ENCODE data around the gene TMEM97.

GRCh38 chr17:28346199-28346580 is 27.2 kb downstream of the TMEM97 start:
- TF ChIP-seq, protein P1, sequence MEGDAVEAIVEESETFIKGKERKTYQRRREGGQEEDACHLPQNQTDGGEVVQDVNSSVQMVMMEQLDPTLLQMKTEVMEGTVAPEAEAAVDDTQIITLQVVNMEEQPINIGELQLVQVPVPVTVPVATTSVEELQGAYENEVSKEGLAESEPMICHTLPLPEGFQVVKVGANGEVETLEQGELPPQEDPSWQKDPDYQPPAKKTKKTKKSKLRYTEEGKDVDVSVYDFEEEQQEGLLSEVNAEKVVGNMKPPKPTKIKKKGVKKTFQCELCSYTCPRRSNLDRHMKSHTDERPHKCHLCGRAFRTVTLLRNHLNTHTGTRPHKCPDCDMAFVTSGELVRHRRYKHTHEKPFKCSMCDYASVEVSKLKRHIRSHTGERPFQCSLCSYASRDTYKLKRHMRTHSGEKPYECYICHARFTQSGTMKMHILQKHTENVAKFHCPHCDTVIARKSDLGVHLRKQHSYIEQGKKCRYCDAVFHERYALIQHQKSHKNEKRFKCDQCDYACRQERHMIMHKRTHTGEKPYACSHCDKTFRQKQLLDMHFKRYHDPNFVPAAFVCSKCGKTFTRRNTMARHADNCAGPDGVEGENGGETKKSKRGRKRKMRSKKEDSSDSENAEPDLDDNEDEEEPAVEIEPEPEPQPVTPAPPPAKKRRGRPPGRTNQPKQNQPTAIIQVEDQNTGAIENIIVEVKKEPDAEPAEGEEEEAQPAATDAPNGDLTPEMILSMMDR (IDR thresholded peaks at IDR 0.05): no peak
- TF ChIP-seq EP300 (IDR thresholded peaks at IDR 0.05): no peak

All from stomach (tissue), 4 donors.